Kidney (tissue), 14 donors: ENCODE data around the gene THOC7. TPM values are rescaled to one million over a fixed set of nuclear protein-coding genes. Genes with fewer than 3 reads are reported as not detected.

Source experiments
- DNase-seq, 5 donors: peaks; one replicate each; pipeline ENCODE4 v3.0.0-alpha.2; 2013 to 2020
- FAIRE-seq: peaks from 2 replicates; lab custom pipeline; 2012; peaks lifted over from hg19 to GRCh38; lab: Jason Lieb, UNC
- H3K27ac ChIP-seq, 2 donors: one replicate each; pipeline ENCODE4 v1.7.0; 2013; ENCODE audit warnings: low read depth in 2 of 2, low read length in 2 of 2, inconsistent platforms in 1 of 2
- H3K27me3 ChIP-seq: one replicate; pipeline ENCODE4 v1.7.1; 2013; ENCODE audit warnings: low read length, inconsistent platforms; ENCODE audit not compliant: control insufficient read depth, insufficient read depth
- H3K36me3 ChIP-seq, 3 donors: one replicate each; pipeline versions ENCODE4 v1.7.0 to v1.7.1; 2013; ENCODE audit warnings: low read length in 3 of 3, control low read depth in 1 of 3, inconsistent platforms in 1 of 3; ENCODE audit not compliant: insufficient read depth in 3 of 3, control insufficient read depth in 2 of 3
- H3K4me1 ChIP-seq, 3 donors: one replicate each; pipeline versions ENCODE4 v1.7.0 to v1.7.1; 2013; ENCODE audit warnings: low read length in 3 of 3, inconsistent platforms in 1 of 3, low read depth in 1 of 3; ENCODE audit not compliant: control insufficient read depth in 2 of 3, insufficient read depth in 2 of 3
- H3K4me3 ChIP-seq, 3 donors: one replicate each; pipeline versions ENCODE4 v1.7.0 to v1.8.1; 2013; ENCODE audit warnings: low read length in 3 of 3, control low read depth in 1 of 3, inconsistent platforms in 1 of 3
- H3K9ac ChIP-seq, 3 donors: one replicate each; pipeline versions ENCODE4 v1.7.0 to v1.7.1; 2013; ENCODE audit warnings: low read length in 3 of 3, control low read depth in 1 of 3, inconsistent platforms in 1 of 3
- H3K9me3 ChIP-seq, 3 donors: one replicate each; pipeline versions ENCODE4 v1.7.0 to v1.7.1; 2013; ENCODE audit warnings: low read length in 3 of 3, control low read depth in 1 of 3, inconsistent platforms in 1 of 3; ENCODE audit not compliant: control insufficient read depth in 2 of 3, insufficient read depth in 1 of 3
- CTCF ChIP-seq: IDR thresholded peaks from 3 replicates; pipeline ENCODE4 v1.5.1; 2012; ENCODE audit warnings: mild to moderate bottlenecking, moderate library complexity, borderline replicate concordance; ENCODE audit not compliant: insufficient read depth; ENCODE audit errors: extremely low read depth
- intact Hi-C: fragments of 100-400 bp; cut with DNase I; formaldehyde crosslinking; loops from one replicate; pipeline ENCODE4 v1.11.1; 2022
- polyA plus RNA-seq: library from polyadenylated mRNA; stranded (reverse); fragments of 350-450 nt; fragmentation: Illumina TruSeq; extraction: RNeasy Lipid Tissue Mini Kit (QIAGEN cat#74804); gene quantifications from one replicate; pipeline ENCODE4 v1.2.3, GENCODE V29; 2014; ENCODE audit warnings: low read depth, low replicate concordance; ENCODE audit not compliant: insufficient read depth
- total RNA-seq: library from RNA; stranded (reverse); fragmentation: NEBNext Ultra II Directional; extraction: Animal tissue kit (Norgen Biotek cat#: 25700); gene quantifications from one replicate; pipeline ENCODE4 v1.2.1, GENCODE V29; 2021
- donor health status: control.
- donor health status: control.
- donor health status: control.
- donor health status: control.
- donor health status: control.
- donor health status: DM: yes; HTN: yes; CAD: no.
- donor health status: Normal renal cell carcinoma (clear cell type).

Gene THOC7
- total and polyA plus RNA-seq, 2 donors from 2014 or later: 55.2 to 99.5 TPM

- no peak overlapping the region for H3K27ac ChIP-seq
- intact Hi-C loops: loop anchor here (5.0 kb wide), 1 partner anchor 466 kb away; no protein-coding TSS in a partner anchor
- H3K27me3 ChIP-seq: no peaks in the 10 kb centered on the region
- H3K4me3 ChIP-seq: peak overlapping the region in 1 of 3 donors; percentile 13
- FAIRE-seq (peak; percentile 27), DNase-seq (peak in 4 of 5 donors; percentile 52 to 79 (median 65))
- H3K9me3 ChIP-seq: no peaks in the 10 kb centered on the region
- H3K4me1 ChIP-seq: no peaks in the 10 kb centered on the region
- TF ChIP-seq CTCF: peak; percentile 86
- no peak overlapping the region for H3K9ac ChIP-seq
- H3K36me3 ChIP-seq: no peaks in the 10 kb centered on the region
Measured at GRCh38 chr3:63818282-63819150, 45.1 kb downstream of the THOC7 start.

- intact Hi-C loops: loop anchor here (5.0 kb wide), 1 partner anchor 465 kb away; no protein-coding TSS in a partner anchor
- no peaks in the 10 kb centered on the region for H3K9me3 ChIP-seq
- H3K27me3 ChIP-seq: no peaks in the 10 kb centered on the region
- H3K4me1 ChIP-seq: no peaks in the 10 kb centered on the region
- FAIRE-seq (no peak), DNase-seq (no peak)
- H3K27ac ChIP-seq: no peak overlapping the region
- H3K36me3 ChIP-seq: no peaks in the 10 kb centered on the region
- no peak for TF ChIP-seq CTCF
- H3K9ac ChIP-seq: no peak overlapping the region
- H3K4me3 ChIP-seq: no peak overlapping the region
Measured at GRCh38 chr3:63817225-63817624, 46.4 kb downstream of the THOC7 start.

- no peak for DNase-seq
- no peak overlapping the region for H3K27ac ChIP-seq
- H3K27me3 ChIP-seq: no peaks in the 10 kb centered on the region
- intact Hi-C loops: no loop called here
- no peaks in the 10 kb centered on the region for H3K9me3 ChIP-seq
- H3K9ac ChIP-seq: no peak overlapping the region
- H3K36me3 ChIP-seq: no peaks in the 10 kb centered on the region
- no peaks in the 10 kb centered on the region for H3K4me1 ChIP-seq
- no peak for FAIRE-seq
- H3K4me3 ChIP-seq: no peak overlapping the region
- TF ChIP-seq CTCF: no peak
Measured at GRCh38 chr3:63814237-63814636, 49.4 kb downstream of the THOC7 start.
